Right ventricle myocardium inferior (tissue), 1 donor: Measurements from ENCODE around the gene TREML2. TPM values are rescaled to one million over a fixed set of nuclear protein-coding genes. Genes with fewer than 3 reads are reported as not detected.
A peak's percentile ranks its signal among the peaks of the same experiment; 100 is the strongest.

Experiments used
- ATAC-seq: fragments of 200-7000 bp; cut with Tn5 transposase; one replicate; pipeline ENCODE4 v1.9.1; 2020; ENCODE audit warnings: mild to moderate bottlenecking, moderate library complexity
- DNase-seq: peaks from one replicate; pipeline ENCODE4 v3.0.0; 2021; ENCODE audit errors: missing footprints
- intact Hi-C: fragments of 100-400 bp; cut with DNase I; formaldehyde crosslinking; loops from one replicate; pipeline ENCODE4 v1.11.0; 2022
- total RNA-seq: library from RNA; stranded (reverse); fragmentation: NEBNext Ultra II Directional; extraction: Animal tissue kit (Norgen Biotek cat#: 25700); gene quantifications from one replicate; pipeline ENCODE4 v1.2.1, GENCODE V29; 2021
- donor health status: DM: no; HTN: yes; CAD: no; lungs with severe emphysema.

Gene TREML2
- total RNA-seq, 1 donor from 2014 or later, result 0.11 TPM

- no peak for ATAC-seq
- intact Hi-C loops, result no loop called here
Measured at GRCh38 chr6:41159415-41160082, 41.4 kb downstream of the TREML2 start.

GRCh38 chr6:41157323-41157722 is 43.6 kb downstream of the TREML2 start:
- intact Hi-C loops, result no loop called here
- DNase-seq, result no peak
- ATAC-seq, result peak; percentile 16

More at GRCh38 chr6:41159415-41160082, 41.4 kb downstream of the TREML2 start:
- DNase-seq, result no peak

DNA sequence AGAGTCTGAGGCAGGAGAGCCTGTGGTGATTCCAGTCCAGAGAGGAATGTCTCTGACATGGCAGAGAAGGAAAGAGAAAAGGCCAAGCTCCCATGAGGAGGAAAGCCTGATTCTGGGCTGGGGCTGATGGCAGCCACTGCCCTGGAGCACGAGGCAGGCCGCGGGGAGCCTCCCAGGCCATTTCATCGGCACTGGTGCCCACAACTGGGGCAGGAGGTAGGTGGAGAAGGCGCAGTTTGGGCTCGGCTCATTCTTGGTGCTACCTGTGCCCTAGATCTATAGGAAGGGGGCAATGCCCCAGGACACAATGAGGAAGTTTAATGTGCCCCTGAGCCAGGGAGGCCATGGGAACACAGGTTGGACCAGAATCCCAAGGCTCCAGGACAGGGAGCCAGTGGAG is 44.2 kb downstream of the TREML2 start:
- DNase-seq (no peak), ATAC-seq (no peak)
- intact Hi-C loops, result no loop called here

DNA sequence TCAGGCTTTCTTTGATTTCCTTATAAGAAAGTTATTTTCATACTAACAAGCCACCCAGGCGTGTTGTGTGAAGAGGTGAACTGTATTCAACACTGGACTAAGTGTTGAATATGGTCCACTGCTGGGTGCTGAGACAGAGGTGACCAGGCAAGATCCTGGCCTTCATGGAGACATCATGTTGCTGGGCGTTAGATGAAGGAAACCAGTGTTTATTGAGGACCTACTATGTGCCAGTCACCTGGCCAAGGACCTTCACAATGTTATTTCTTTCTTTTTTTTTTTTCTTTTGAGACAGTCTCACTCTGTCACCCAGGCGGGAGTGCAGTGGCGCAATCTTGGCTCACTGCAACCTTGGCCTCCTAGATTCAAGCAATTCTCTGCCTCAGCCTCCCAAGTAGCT is 44.9 kb downstream of the TREML2 start:
- ATAC-seq, result no peak
- intact Hi-C loops, result no loop called here
- DNase-seq, result no peak

GRCh38 chr6:41155132-41155805 is 45.7 kb downstream of the TREML2 start:
- intact Hi-C loops, result no loop called here
- ATAC-seq, result no peak
- DNase-seq, result no peak

DNA sequence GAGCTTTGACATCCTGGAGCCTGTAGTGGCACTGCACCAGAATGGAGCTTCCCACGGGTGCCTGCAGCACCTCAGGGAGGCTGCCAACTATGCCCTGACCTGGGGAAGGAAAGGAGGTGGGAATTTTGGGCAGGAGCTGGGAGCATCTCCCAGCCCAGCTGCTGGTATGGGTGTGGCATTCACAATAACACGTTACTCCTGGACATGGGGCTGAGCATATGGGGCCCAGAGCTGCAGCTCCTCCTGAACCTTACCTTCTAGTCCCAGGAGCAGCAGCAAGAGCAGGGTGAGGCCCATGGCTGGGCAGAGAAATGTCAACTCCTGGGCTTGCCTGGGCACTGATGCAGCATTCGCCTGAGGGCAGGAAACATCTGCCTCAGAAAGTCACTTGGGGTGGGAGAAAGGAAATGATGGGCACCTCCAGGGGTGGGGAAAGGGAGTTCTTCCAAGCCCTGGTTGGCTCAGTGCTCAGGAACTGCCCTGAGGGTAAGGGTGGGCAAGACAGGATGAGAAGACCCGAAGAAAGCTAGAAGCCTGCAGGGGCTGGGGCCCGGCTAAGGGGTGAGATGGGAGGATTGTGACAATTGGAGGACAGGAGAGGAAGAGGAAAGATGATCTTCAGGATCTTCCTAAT is 46.8 kb downstream of the TREML2 start, which contains the start of gene TREML1:
TSS of gene TREML1 (minus strand) at position 356 of the 634 bp plus-strand sequence. CDS start at position 297, 59 bp downstream.
- DNase-seq, result no peak
- intact Hi-C loops, result no loop called here
- ATAC-seq, result no peak

DNA sequence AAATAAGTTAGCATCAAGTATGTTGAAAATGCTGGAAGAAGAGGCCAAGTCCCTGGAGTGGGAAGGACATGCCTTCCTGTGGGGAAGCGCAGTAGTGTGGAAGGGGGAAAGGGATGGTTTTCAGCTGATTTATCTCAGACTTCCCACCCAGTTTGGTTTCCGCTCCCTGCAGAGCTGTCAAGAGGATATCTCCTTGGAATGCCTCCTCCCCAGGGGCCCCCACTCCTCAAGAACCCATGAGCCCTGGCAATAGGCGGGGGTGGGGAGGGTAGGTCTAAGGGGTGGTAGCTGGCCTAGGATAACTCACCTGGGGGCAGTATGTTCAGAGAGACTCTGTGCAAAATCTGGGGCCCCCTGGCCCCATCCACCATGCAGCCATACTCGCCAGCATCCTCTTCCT is 47.5 kb downstream of the TREML2 start:
- ATAC-seq, result no peak
- DNase-seq, result no peak
- intact Hi-C loops, result no loop called here

GRCh38 chr6:41150671-41151070 is 50.3 kb downstream of the TREML2 start:
- no peak for ATAC-seq
- intact Hi-C loops, result no loop called here
- no peak for DNase-seq

GRCh38 chr6:41147917-41148316 is 53.0 kb downstream of the TREML2 start:
- DNase-seq, result no peak
- intact Hi-C loops, result no loop called here
- ATAC-seq, result no peak

Other genes starting within 250 kb of the TREML2 start
- gene UNC5CL, start 161.9 kb downstream of the TREML2 start, total RNA-seq, result 0.60 TPM
- gene TSPO2, start 158.7 kb downstream of the TREML2 start, total RNA-seq, result not detected
- 246 TPM for gene APOBEC2, start 147.9 kb downstream of the TREML2 start, total RNA-seq
- 20.5 TPM for gene OARD1, start 128.8 kb downstream of the TREML2 start, total RNA-seq
- gene NFYA, start 128.2 kb downstream of the TREML2 start, total RNA-seq, result 9.8 TPM
- not detected for gene TREML1, start 46.8 kb downstream of the TREML2 start, total RNA-seq
- 0.92 TPM for gene TREM2, start 38.0 kb downstream of the TREML2 start, total RNA-seq
- gene TREML4, start 27.2 kb upstream of the TREML2 start, total RNA-seq, result not detected
- 1.2 TPM for gene TREM1, start 85.5 kb upstream of the TREML2 start, total RNA-seq
- not detected for gene NCR2, start 134.5 kb upstream of the TREML2 start, total RNA-seq